HL-60 (cell line): ENCODE results near the gene SEMA6B.
A peak's percentile ranks its signal among the peaks of the same experiment; 100 is the strongest.

ENCODE experiments used
- DNase-seq, 2 experiments: peaks; one replicate each; pipeline ENCODE4 v3.0.0-alpha.2; 2010 to 2020; ENCODE audit warnings: low read depth in 1 of 2, low spot score in 1 of 2
- H3K27ac ChIP-seq: fragments of 250-450 bp; sonication (Bioruptor Pico); replicated peaks from 2 replicates; pipeline ENCODE4 v1.5.1; 2020; ENCODE audit warnings: mild to moderate bottlenecking, moderate library complexity
- H3K27me3 ChIP-seq: fragments of 250-450 bp; sonication (Bioruptor Pico); 2 replicates; pipeline ENCODE4 v1.5.1; 2021; ENCODE audit warnings: mild to moderate bottlenecking, moderate library complexity; ENCODE audit not compliant: insufficient read depth, poor library complexity, severe bottlenecking
- H3K4me3 ChIP-seq: replicated peaks from 2 replicates; pipeline ENCODE4 v1.5.1; 2011; ENCODE audit warnings: mild to moderate bottlenecking, control low read depth, low read length; ENCODE audit not compliant: insufficient read depth
- CTCF ChIP-seq: IDR thresholded peaks from one replicate; pipeline ENCODE4 v1.5.1; 2011; ENCODE audit warnings: low read length, control low read depth, inconsistent platforms; ENCODE audit not compliant: insufficient read depth
- GABPA ChIP-seq: IDR thresholded peaks from 2 replicates; pipeline ENCODE4 v1.6.1; 2012; ENCODE audit warnings: low read depth
- POLR2AphosphoS5 ChIP-seq: IDR thresholded peaks from 2 replicates; pipeline ENCODE4 v1.6.1; 2012; ENCODE audit warnings: low read depth
- REST ChIP-seq: IDR thresholded peaks from 2 replicates; pipeline ENCODE4 v1.6.1; 2012; ENCODE audit warnings: low read depth; ENCODE audit not compliant: insufficient replicate concordance
- SPI1 ChIP-seq: IDR thresholded peaks from 2 replicates; pipeline ENCODE4 v1.6.1; 2012; ENCODE audit warnings: low read depth, mild to moderate bottlenecking, borderline replicate concordance

SEMA6B gene

GRCh38 chr19:4539169-4539692 is 20.3 kb downstream of the SEMA6B start:
- Histone ChIP-seq H3K4me3 (peak overlapping the region; percentile 57), H3K27me3 (no peaks in the 10 kb centered on the region), H3K27ac (peak overlapping the region; percentile 87)
- DNase-seq: no peak
- TF ChIP-seq REST (no peak), CTCF (no peak), SPI1 (no peak)

DNA sequence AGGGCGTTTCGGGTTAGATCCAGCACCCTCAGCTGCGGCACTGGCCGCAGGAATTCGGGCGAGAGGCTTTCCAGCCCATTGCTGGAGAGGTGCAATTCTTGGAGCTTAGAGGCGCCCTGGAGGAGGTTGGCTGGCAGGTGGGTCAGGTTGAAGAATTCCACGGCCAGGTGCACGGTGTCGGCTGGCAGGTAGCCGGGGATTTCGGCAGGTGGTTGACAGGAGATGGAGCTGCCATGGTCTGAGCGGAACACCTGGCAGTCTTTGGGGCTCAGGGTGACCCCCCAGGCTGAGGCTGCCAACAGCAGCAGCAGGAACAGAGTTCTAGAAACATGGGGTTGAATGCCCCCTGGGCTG is 20.9 kb downstream of the SEMA6B start:
- no peak for TF ChIP-seq REST
- TF ChIP-seq SPI1: no peak
- Histone ChIP-seq H3K27me3 (no peaks in the 10 kb centered on the region), H3K27ac (no peak overlapping the region), H3K4me3 (no peak overlapping the region)
- no peak for DNase-seq

DNA sequence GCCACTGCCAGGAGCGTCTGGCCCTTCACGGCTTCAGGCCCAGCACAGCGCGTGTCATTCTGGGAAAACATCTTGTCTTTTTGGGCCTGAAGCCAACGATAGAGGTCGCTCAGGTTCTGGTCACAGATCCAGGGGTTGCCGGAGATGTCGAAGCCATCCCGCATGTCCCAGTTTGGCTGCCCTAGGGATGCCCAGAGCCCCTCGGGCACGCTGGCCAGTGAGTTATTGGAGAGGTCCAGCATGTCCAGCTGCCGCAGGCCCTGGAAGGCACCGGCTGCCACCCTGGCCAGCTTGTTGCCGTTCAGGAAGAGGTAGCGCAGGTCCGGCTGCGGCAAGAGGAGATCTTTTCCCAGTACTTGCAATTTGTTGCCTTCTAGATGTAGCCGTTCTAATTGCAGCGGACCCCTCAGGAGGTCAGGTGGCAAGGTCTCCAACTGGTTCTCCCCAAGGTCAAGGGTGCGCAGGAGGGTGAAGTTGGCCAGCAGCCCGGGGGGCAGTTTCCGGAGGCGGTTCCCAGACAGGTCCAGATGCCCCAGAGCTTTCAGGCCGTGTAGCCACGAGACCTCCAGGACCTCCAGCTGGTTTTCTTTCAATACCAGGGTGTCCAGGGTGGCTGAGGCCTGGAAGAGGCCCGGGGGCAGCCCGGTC is 21.4 kb downstream of the SEMA6B start:
- no peak for TF ChIP-seq GABPA
- no peak for TF ChIP-seq REST
- TF ChIP-seq CTCF: no peak
- no peak for TF ChIP-seq SPI1
- TF ChIP-seq POLR2AphosphoS5: no peak
- no peak overlapping the region for H3K27ac ChIP-seq

GRCh38 chr19:4536798-4537197 is 22.7 kb downstream of the SEMA6B start:
- H3K27me3 ChIP-seq: no peaks in the 10 kb centered on the region
- no peak for TF ChIP-seq CTCF
- TF ChIP-seq POLR2AphosphoS5: no peak
- TF ChIP-seq GABPA: no peak
- TF ChIP-seq REST: no peak
- no peak for TF ChIP-seq SPI1
- no peak overlapping the region for H3K27ac ChIP-seq
- no peak for DNase-seq
- no peak overlapping the region for H3K4me3 ChIP-seq

More for the DNA sequence above, 21.4 kb downstream of the SEMA6B start:
- no peaks in the 10 kb centered on the region for H3K27me3 ChIP-seq
- no peak overlapping the region for H3K4me3 ChIP-seq
- no peak for DNase-seq
